DMS153 treated with DMSO at 0.1 percent for 48 hours (cell line): ENCODE data around the gene DGKQ.
A peak's percentile ranks its signal among the peaks of the same experiment; 100 is the strongest.
"Not testable (repeated sequence)": the region's sequence is repeated elsewhere in the genome, so short reads cannot be mapped to it uniquely, and the experiment has no call there.

Experiments used
- DNase-seq: peaks from one replicate; lab custom pipeline; 2025; ENCODE audit not compliant: unreplicated experiment; lab: John Stamatoyannopoulos, UW

DGKQ gene

GRCh38 chr4:951186-951585 is 22.2 kb downstream of the DGKQ start:
- no peak for DNase-seq

- DNase-seq = no peak
These were observed 23.0 kb downstream of the DGKQ start for GRCh38 chr4:950136-951020.

- no peak for DNase-seq
These were observed 23.7 kb downstream of the DGKQ start for GRCh38 chr4:949656-950055.

GRCh38 chr4:948936-949300 is 24.5 kb downstream of the DGKQ start:
- DNase-seq = no peak

GRCh38 chr4:948101-948935 is 25.1 kb downstream of the DGKQ start:
- DNase-seq = no peak

- no peak for DNase-seq
These were observed 25.8 kb downstream of the DGKQ start for GRCh38 chr4:947491-947971.

GRCh38 chr4:946517-947471 is 26.6 kb downstream of the DGKQ start:
- no peak for DNase-seq

- DNase-seq = no peak
These were observed 27.3 kb downstream of the DGKQ start for GRCh38 chr4:946103-946450.

GRCh38 chr4:945274-946102 is 27.9 kb downstream of the DGKQ start:
- DNase-seq = no peak

- not testable (repeated sequence) for DNase-seq
These were observed 33.9 kb downstream of the DGKQ start for GRCh38 chr4:939508-939907.

GRCh38 chr4:932713-933070 is 40.7 kb downstream of the DGKQ start:
- no peak for DNase-seq

GRCh38 chr4:931960-932712 is 41.2 kb downstream of the DGKQ start, which contains the start of the genes GAK and TMEM175:
TSS of gene GAK (minus strand) at chr4:932316. CDS start at chr4:932187, 129 bp downstream.
TSS of gene TMEM175 (plus strand) at chr4:932460. CDS start at chr4:947740, 15,280 bp downstream.
- peak; percentile 30 for DNase-seq

- DNase-seq = no peak
These were observed 42.0 kb downstream of the DGKQ start for GRCh38 chr4:931194-931959.

GRCh38 chr4:930827-931193 is 42.6 kb downstream of the DGKQ start:
- no peak for DNase-seq

- no peak for DNase-seq
These were observed 43.3 kb downstream of the DGKQ start for GRCh38 chr4:930028-930551.

- DNase-seq = no peak
These were observed 44.1 kb downstream of the DGKQ start for GRCh38 chr4:929096-929765.

- not testable (repeated sequence) for DNase-seq
These were observed 45.8 kb downstream of the DGKQ start for GRCh38 chr4:927566-927965.

GRCh38 chr4:926538-926937 is 46.8 kb downstream of the DGKQ start:
- no peak for DNase-seq
